SU-DHL-6 (cell line): ENCODE data around the gene COQ2.

ENCODE experiments used
- CTCF ChIP-seq: fragments of 200-600 bp; sonication (generic); IDR thresholded peaks from one replicate; pipeline ENCODE4 v1.5.1; 2017; ENCODE audit warnings: antibody characterized with exemption, mild to moderate bottlenecking, low read length, moderate library complexity; ENCODE audit not compliant: insufficient read depth, poor library complexity, severe bottlenecking
- EZH2phosphoT487 ChIP-seq: fragments of 200-600 bp; sonication (generic), shearing (Covaris generic); conservative IDR thresholded peaks from 2 replicates; pipeline ENCODE4 v1.6.1; 2018; ENCODE audit warnings: mild to moderate bottlenecking, antibody characterized with exemption, low read length, moderate library complexity, mixed read lengths

DNA sequence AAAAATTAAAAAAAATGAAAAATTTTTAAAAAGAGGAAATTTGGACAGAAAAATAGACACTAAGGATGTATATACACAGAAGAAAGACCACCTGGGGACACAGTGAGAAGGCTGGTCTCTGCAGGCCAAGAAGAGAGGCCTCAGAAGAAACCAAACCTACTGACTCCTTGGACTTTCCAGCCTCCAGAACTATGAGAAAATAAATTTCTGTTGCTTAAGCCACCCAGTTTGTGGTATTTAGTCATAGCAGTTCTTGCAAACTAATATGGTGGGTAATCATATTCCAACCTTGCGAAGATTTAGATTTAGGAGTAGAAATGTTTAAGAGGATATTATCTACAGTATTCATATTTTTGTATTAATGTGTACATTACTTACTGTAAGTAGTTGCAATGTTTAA, 56.4 kb downstream of the COQ2 start:
- TF ChIP-seq CTCF (no peak), EZH2phosphoT487 (no peak)
